Parathyroid adenoma (tissue), 2 donors: ENCODE measurements around the gene SHC4.

Experiments
- H2AFZ ChIP-seq: fragments of 300-600 bp; sonication (generic); one replicate; pipeline ENCODE4 v1.7.0; 2017; ENCODE audit warnings: antibody characterized with exemption, mild to moderate bottlenecking
- H3K27ac ChIP-seq: fragments of 300-600 bp; sonication (generic); one replicate; pipeline ENCODE4 v1.7.0; 2017
- H3K27me3 ChIP-seq: fragments of 300-600 bp; sonication (generic); one replicate; pipeline ENCODE4 v1.7.0; 2017; ENCODE audit warnings: low read length; ENCODE audit not compliant: control insufficient read depth, insufficient read depth
- H3K36me3 ChIP-seq: fragments of 300-600 bp; sonication (generic); one replicate; pipeline ENCODE4 v1.7.0; 2017; ENCODE audit warnings: low read length; ENCODE audit not compliant: control insufficient read depth, insufficient read depth
- H3K4me1 ChIP-seq: fragments of 300-600 bp; sonication (generic); one replicate; pipeline ENCODE4 v1.7.0; 2017; ENCODE audit warnings: control low read depth
- H3K4me2 ChIP-seq: fragments of 300-600 bp; sonication (generic); one replicate; pipeline ENCODE4 v1.7.0; 2017; ENCODE audit warnings: low read length
- H3K4me3 ChIP-seq: fragments of 300-600 bp; sonication (generic); one replicate; pipeline ENCODE4 v1.7.0; 2017; ENCODE audit warnings: low read depth, low read length
- H3K79me2 ChIP-seq: fragments of 300-600 bp; sonication (generic); one replicate; pipeline ENCODE4 v1.7.0; 2017; ENCODE audit warnings: control low read depth
- H3K9ac ChIP-seq: fragments of 300-600 bp; sonication (generic); one replicate; pipeline ENCODE4 v1.7.0; 2017; ENCODE audit warnings: mild to moderate bottlenecking
- H3K9me3 ChIP-seq: fragments of 300-600 bp; sonication (generic); one replicate; pipeline ENCODE4 v1.7.0; 2017; ENCODE audit warnings: low read length; ENCODE audit not compliant: control insufficient read depth
- CTCF ChIP-seq: fragments of 300-600 bp; sonication (generic); IDR thresholded peaks from one replicate; pipeline ENCODE4 v1.7.0; 2017; ENCODE audit warnings: antibody characterized with exemption, mild to moderate bottlenecking
- donor health status: primary hyperparathyroidism.

The SHC4 gene

GRCh38 chr15:48924528-48925393, 39.0 kb downstream of the SHC4 start:
- no peaks in the 10 kb centered on the region for H3K79me2 ChIP-seq
- no peaks in the 10 kb centered on the region for H3K4me1 ChIP-seq
- H2AFZ ChIP-seq = no peak overlapping the region
- H3K27me3 ChIP-seq = no peaks in the 10 kb centered on the region
- no peaks in the 10 kb centered on the region for H3K9me3 ChIP-seq
- H3K4me2 ChIP-seq = no peak overlapping the region
- TF ChIP-seq CTCF = no peak
- H3K27ac ChIP-seq = no peak overlapping the region
- no peaks in the 10 kb centered on the region for H3K36me3 ChIP-seq
- H3K4me3 ChIP-seq = no peak overlapping the region
- no peak overlapping the region for H3K9ac ChIP-seq

GRCh38 chr15:48922046-48922445, 41.7 kb downstream of the SHC4 start:
- Histone ChIP-seq H3K9me3 (no peaks in the 10 kb centered on the region), H3K4me3 (no peak overlapping the region), H2AFZ (no peak overlapping the region), H3K27ac (no peak overlapping the region), H3K4me1 (no peaks in the 10 kb centered on the region), H3K4me2 (no peak overlapping the region), H3K9ac (no peak overlapping the region), H3K79me2 (no peaks in the 10 kb centered on the region), H3K27me3 (no peaks in the 10 kb centered on the region), H3K36me3 (no peaks in the 10 kb centered on the region)
- no peak for TF ChIP-seq CTCF

GRCh38 chr15:48916721-48917120, 47.0 kb downstream of the SHC4 start:
- Histone ChIP-seq H3K4me1 (no peaks in the 10 kb centered on the region), H2AFZ (no peak overlapping the region), H3K9me3 (no peaks in the 10 kb centered on the region), H3K9ac (no peak overlapping the region), H3K27me3 (no peaks in the 10 kb centered on the region), H3K36me3 (no peaks in the 10 kb centered on the region), H3K4me2 (no peak overlapping the region), H3K27ac (no peak overlapping the region), H3K4me3 (no peak overlapping the region), H3K79me2 (no peaks in the 10 kb centered on the region)
- TF ChIP-seq CTCF = no peak

- Histone ChIP-seq H3K36me3 (no peaks in the 10 kb centered on the region), H3K79me2 (no peaks in the 10 kb centered on the region), H3K4me2 (no peak overlapping the region), H3K4me3 (no peak overlapping the region), H3K27me3 (no peaks in the 10 kb centered on the region), H3K9ac (no peak overlapping the region), H3K4me1 (no peaks in the 10 kb centered on the region), H2AFZ (no peak overlapping the region), H3K9me3 (no peaks in the 10 kb centered on the region), H3K27ac (no peak overlapping the region)
- TF ChIP-seq CTCF = no peak
Measured at GRCh38 chr15:48915861-48916260, 47.9 kb downstream of the SHC4 start.

GRCh38 chr15:48914717-48915116, 49.0 kb downstream of the SHC4 start:
- H3K27me3 ChIP-seq = no peaks in the 10 kb centered on the region
- no peak overlapping the region for H3K27ac ChIP-seq
- H3K36me3 ChIP-seq = no peaks in the 10 kb centered on the region
- no peak for TF ChIP-seq CTCF
- no peak overlapping the region for H3K4me3 ChIP-seq
- no peak overlapping the region for H2AFZ ChIP-seq
- H3K4me1 ChIP-seq = no peaks in the 10 kb centered on the region
- H3K79me2 ChIP-seq = no peaks in the 10 kb centered on the region
- no peak overlapping the region for H3K9ac ChIP-seq
- no peak overlapping the region for H3K4me2 ChIP-seq
- H3K9me3 ChIP-seq = no peaks in the 10 kb centered on the region
